Spleen (tissue), 7 donors: Measurements from ENCODE around the gene TMEM209.

ENCODE experiments used
- POLR2A ChIP-seq, 3 donors: fragments of 450-650 bp; IDR thresholded peaks; one replicate each; pipeline ENCODE4 v1.5.1; 2017; ENCODE audit warnings: antibody characterized with exemption in 3 of 3, mild to moderate bottlenecking in 1 of 3
- TF ChIP-seq, protein P1 (sequence below), 11 experiments: fragments of 200-600 bp in 7 of 11; fragments of 450-650 bp in 4 of 11; sonication (generic) in 4 of 11; IDR thresholded peaks in 8 of 11; conservative IDR thresholded peaks in 3 of 11; 1 replicate in 7 of 11; 2 replicates in 4 of 11; pipeline versions ENCODE4 v1.4.0 to v1.8.0; 2016 to 2021; ENCODE audit warnings: antibody characterized with exemption in 11 of 11, inconsistent platforms in 4 of 11, mild to moderate bottlenecking in 1 of 11
- donor health status: DM: no; HTN: no; CAD: no; lungs with moderate emphysema.
- donor health status: DM: no; HTN: no; CAD: no.
- donor health status: DM: no; HTN: no; CAD: no.

DNA sequence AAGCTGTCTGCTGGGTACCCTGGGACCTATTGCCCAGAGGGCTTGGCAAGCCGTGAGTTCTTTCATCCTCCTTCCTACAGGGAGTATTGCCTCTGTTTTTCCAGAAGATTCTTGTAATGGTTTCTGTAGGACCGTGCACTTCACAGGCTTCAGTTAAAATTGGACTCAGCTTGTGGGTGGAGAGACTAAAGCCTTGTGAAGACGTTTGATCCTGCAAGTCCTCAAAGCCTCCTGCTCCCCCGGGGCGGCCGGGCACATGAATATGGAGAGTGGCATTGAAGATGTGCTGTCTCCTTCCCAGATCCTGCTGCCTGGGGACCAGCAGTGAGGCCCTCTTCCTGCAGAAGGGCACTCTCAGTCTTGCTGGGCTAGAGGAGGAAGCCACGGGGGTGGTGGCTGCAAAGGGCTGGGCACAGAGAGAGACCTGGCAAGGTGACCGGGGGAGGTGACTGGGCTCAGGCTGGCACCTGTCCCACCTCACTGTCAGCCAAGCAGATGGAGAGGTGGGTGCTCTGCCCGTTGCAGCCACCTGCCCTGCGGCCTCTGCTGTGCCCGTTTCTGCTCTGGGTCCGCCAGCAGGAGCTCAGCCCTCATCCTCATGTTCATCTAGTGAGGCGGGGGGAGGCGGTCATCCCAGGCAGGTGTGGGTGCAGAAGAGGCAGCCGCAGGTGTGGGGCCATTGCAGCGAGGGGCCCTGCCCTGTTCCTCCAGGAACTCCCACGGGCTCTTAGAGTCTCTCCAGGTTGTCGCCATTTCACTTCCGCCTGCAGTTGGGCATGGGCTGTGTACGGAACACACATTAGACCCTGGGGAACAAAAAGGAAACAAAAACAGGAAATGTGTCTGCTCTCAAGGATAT lies 55.7 kb downstream of the TMEM209 start:
- TF ChIP-seq, protein P1, sequence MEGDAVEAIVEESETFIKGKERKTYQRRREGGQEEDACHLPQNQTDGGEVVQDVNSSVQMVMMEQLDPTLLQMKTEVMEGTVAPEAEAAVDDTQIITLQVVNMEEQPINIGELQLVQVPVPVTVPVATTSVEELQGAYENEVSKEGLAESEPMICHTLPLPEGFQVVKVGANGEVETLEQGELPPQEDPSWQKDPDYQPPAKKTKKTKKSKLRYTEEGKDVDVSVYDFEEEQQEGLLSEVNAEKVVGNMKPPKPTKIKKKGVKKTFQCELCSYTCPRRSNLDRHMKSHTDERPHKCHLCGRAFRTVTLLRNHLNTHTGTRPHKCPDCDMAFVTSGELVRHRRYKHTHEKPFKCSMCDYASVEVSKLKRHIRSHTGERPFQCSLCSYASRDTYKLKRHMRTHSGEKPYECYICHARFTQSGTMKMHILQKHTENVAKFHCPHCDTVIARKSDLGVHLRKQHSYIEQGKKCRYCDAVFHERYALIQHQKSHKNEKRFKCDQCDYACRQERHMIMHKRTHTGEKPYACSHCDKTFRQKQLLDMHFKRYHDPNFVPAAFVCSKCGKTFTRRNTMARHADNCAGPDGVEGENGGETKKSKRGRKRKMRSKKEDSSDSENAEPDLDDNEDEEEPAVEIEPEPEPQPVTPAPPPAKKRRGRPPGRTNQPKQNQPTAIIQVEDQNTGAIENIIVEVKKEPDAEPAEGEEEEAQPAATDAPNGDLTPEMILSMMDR (IDR thresholded peaks at IDR 0.05 in 8 of 11, conservative IDR thresholded peaks at IDR 0.05 in 3 of 11), result no peak
- TF ChIP-seq POLR2A (IDR thresholded peaks at IDR 0.05), result no peak
